ENCODE measurements around the gene GNB2.

The GNB2 gene

GRCh38 chr7:100681491-100682227 is 8.1 kb downstream of the GNB2 start:
- DNase-seq: no peak

DNA sequence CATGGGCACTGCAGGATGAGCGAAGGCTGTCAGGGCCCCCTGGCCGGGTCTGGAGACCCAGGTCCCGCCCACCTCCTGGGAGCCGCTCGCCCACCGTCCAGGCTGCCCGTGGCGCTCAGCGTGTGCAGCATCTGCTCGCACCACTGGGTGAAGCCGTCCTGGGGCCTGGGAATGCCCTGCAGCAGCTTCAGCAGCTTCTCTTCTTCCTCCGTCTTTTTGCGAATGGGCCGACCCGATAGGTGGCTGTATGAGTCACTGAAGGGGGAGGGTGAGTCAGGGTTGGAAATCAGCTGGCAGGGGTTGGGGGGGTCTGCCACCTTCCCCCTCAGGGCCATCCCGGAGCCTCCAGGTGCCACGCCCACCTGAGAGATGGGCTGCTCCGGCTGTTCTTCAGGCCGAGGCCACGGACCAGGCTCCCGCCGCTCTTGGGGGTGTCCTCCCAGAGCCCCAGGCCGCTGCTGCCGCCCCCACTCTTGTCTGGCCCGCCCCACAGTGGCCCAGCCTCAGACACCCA is 8.7 kb downstream of the GNB2 start:
- no peak for DNase-seq

DNA sequence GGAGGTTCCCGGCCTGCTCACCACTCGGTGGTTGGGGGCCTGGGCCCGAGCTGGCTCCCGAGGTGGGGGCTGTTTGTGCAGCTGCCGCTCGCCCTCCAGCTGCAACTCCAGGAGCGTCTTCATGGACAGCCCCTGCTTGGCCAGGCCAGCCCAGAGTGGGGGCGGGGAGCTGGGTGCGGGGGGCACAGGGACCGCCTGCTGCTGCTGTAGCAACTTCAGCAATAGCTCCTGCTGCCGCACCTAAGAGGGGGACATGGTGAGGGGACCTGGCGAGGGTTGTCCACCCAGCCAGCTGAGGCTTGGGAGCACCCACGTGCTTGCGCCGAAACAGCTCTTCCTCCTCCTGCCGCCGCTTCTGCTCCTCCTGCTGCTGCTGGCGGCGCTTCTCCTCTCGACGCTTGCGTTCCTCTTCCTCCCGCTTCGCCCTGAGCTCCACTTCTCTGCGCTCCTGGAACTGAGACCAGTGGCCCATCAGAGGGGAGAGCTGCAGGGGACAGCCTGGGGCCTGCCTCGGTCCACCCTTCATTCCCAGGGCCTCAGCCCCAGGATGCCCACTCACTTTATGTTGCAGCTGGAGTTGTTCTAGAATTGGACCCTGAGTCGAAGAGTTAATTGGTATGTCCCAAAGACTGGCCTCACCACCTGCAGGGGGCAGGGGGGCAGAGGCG is 9.6 kb downstream of the GNB2 start:
- DNase-seq: no peak

DNA sequence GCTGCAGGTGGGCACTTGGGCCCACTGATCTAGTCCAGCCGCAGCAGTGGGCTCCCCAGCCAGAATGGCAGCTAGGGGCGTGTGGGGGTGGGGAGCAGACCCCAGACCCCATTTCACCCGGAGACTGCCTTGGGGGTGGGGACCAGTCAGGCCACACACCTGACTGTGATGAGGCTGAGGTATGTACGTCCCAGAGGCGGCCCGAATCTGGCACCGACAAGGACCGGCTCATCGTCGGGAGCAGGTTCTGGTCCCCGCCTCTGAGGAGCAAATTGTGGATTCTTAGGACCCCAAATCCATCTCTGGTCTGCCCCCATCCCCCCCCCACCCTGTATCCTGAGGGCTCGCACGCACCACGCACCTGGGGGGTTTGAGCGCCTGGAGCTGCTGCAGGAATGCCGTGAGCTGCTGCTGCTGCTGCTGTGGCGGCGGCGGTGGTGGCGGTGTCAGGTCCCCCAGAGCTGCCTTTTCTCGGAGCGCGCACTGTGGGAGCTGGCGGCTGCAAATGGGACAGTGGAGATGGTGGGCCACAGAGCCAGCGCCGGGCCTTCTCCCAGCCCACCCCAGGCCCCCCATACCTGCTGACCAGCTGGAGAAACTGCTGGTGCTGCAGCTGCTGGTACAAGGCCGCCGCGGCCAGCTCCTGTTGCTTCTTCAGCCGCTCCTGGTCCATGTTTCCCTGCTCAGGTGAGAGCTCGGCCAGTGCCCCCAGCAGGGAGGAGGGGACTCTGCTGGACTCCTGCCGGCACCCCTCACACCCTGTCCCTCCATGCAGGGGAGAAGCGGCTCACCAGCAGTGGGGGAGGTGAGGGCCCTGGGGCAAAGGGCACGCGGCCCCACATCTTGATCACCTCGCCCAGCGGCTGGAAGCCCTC is 10.4 kb downstream of the GNB2 start:
- no peak for DNase-seq

- no peak for DNase-seq
Observed at GRCh38 chr7:100684534-100685042, 11.0 kb downstream of the GNB2 start.

- DNase-seq: no peak
Observed at GRCh38 chr7:100685049-100685605, 11.6 kb downstream of the GNB2 start.

DNA sequence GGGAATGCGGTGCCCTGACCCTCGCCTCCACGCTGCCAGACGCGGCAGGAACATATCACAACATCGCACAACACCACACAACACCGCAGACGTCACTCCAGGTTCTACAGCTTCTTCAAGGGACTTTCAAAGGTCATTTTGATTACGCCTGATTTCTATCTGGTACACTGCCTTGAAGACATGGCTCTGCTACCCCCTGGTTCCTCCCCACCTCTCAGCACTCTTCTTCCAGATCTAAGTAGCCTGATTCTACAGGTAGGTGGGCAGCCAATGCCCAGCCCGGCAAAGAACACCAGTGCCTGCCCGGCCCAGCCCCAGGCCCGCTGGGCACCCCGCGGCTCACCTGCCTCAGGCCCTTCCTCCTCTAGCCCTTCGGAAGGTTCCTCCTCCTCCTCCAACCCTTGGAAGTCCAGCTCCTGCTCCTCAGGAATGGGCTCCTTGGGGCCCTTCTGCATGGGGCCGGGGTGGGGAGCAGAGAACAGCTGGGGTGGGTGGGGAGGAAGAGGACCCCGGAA is 12.1 kb downstream of the GNB2 start:
- DNase-seq: no peak

DNA sequence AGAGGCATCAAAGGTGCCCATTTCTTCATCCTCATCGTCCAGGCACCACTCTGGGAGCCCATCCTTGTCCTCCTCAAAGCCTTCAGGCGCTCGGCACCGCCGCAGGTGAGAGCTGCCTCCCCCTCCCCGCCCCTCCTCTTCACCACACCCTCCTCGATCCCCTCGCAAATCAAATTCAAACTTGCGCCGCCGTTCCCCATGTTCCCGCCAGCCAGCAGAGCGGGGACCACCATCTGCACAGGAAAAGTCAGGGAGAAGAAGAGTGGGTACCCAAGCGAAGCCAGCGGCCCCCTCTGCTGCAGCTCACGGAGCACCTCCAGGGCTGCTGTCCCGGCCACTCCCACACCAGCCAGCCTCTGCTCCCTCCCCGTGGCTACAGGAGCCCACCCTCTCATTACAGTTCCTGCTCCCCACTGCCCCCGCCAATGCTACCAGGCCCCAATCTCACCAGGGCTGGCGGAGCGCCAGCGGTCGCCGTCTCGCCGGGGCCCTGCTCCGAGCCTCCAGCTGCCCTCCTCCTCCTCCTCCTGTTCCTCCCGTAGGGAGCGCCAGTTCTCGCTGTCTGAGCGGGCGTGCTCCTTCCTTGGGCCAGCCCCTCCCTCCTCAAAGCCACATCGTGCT is 12.8 kb downstream of the GNB2 start:
- no peak for DNase-seq

- DNase-seq: no peak
Observed at GRCh38 chr7:100686822-100687211, 13.3 kb downstream of the GNB2 start.

DNA sequence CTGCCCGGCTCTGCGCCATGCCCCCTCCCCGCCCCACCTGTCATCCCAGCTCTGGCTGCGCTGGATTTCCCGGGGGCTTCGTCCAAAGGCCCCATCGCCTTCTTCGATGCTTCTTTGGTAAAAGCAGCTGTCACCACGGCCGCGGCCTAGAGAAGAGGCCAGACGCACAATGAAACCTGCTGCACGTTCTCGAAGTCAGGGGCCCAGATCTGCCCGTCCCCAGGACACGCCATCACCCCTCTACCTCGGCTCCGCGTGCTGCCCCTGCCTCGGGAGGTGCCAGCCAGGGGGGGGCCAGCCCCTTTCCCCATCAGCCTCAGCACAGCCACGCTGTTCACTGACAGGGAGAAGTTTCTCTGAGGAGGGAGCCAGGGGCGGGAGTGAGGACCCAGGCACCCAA is 13.7 kb downstream of the GNB2 start:
- DNase-seq: no peak

DNA sequence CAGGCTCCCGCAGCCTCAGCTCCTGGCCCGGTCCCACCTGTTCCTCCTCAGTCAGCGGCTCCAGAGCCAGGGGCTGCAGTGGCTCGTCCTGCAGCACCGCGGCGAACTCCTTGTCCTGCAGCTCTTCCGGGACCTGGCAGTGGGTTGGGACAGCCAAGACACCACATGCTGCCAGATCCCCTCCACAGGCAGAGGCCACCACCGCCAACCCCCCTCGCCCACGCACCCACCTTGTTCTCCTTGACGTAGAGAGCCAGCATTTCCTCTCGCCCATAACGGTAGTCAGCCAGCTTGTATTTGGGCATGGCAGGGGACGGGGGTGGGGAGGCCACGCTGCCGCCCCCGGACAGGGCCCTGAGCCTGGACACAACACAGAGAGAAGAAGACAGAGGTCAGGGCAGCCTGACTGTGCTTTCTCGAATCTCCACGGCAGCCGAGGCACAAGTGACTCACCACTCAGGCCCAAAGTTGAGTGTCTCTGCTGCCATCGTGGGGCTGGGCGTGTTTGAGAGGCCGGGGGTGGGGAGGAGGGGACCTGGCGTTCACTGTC is 14.3 kb downstream of the GNB2 start:
- DNase-seq: no peak

- no peak for DNase-seq
Observed at GRCh38 chr7:100688326-100688860, 14.9 kb downstream of the GNB2 start.

- no peak for DNase-seq
Observed at GRCh38 chr7:100689230-100690135, 15.9 kb downstream of the GNB2 start.

GRCh38 chr7:100691676-100692577 is 18.4 kb downstream of the GNB2 start:
- DNase-seq: peak in 13 of 14 donors; percentile 18 to 78 (median 68)

- no peak for DNase-seq
Observed at GRCh38 chr7:100692578-100692961, 19.0 kb downstream of the GNB2 start.

DNA sequence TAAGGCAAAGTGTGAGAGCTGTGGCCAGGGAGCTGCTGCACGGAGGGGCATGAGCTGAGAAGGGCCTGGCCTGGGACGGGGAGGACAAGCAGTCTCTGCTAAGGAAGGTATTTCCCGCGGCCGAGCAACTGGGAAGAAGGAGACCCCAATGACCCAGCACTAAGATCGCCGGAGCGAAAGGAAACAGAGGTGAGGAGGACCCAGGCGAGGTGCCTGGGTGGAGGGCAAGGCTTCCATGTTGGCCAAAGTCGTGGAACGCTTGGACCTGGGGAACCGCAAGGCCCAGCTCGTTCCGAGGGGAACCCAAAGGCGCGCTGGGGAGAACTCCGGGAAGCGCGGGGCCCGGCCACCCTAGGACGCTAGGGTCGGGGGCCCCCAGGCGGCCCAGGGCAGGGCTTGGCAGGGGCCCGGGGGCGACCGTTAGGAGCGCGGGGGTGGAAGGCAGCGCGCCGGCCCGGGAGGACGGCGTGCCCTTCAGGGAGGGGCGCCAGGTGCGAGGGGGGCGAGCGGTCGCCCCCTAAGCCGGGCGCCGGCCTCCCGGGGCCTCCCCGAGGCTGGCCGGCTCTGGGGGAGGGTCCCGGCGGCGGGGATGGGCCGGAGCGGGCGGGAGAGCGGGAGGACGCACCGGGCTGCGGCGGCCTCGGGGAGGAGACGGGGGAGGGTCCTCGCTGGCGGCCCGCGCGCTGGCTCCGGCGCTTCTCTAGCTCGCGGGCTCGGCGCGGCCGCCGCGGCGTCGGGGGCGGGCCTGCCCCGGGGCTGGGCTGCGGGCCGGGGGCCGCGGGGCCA is 20.0 kb downstream of the GNB2 start:
- DNase-seq: no peak

DNA sequence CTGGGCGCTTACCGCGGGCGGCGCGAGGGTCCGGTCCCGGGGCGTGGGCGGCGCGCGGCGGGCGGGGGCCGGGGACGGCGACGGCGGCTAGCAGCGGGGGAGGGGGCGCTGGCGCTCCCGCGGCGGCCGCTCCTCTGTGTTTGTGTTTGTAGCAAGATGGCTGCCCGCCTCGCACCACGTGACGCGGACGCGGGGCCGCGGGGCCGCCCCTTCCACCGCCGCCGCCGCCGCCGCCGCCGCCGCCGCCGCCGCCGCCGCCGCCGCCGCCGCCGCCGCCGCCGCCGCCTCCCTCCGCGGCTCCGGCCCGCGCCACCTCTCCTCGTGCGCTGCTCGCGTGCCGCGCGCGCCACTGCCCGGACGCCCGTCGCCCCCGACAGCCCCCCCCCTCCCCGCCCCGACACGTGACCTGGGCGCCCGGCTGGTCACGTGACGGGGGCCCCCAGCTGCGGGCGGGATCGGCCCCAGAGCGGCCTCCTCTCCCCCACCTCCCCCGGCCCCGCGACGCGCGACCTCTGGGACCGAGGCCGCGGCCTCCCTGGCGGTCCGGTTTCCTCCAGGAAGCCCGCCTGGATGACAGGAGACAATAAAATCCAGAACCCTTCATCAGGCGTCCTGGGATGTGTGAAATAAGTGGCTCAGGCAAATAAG is 20.7 kb downstream of the GNB2 start, which contains the start of gene GIGYF1:
GIGYF1 (minus strand) TSS at position 153 of the 648 bp plus-strand sequence. CDS start 6,012 bp downstream, outside the sequence.
- peak in 13 of 14 donors; percentile 36 to 86 (median 72) for DNase-seq

All from C1 segment of cervical spinal cord (tissue), 14 donors.